ENCODE results near the gene PIK3AP1. TPM values are rescaled to one million over a fixed set of nuclear protein-coding genes. Genes with fewer than 3 reads are reported as not detected.
"Not testable (repeated sequence)": the region's sequence is repeated elsewhere in the genome, so short reads cannot be mapped to it uniquely, and the experiment has no call there.

PIK3AP1 gene
- total RNA-seq, 2 donors from 2014 or later, result 3.8 to 15.6 TPM

GRCh38 chr10:96683065-96683464, 37.2 kb downstream of the PIK3AP1 start:
- Histone ChIP-seq H3K27ac (no peak overlapping the region), H3K36me3 (no peaks in the 10 kb centered on the region), H3K4me3 (no peak overlapping the region), H3K27me3 (replicated peaks; ENCODE audit: insufficient read depth) (no peaks in the 10 kb centered on the region), H3K9me3 (no peaks in the 10 kb centered on the region), H3K4me1 (replicated peaks) (no peaks in the 10 kb centered on the region)
- intact Hi-C loops (cut with DNase I), result no loop called here
- WGBS, result 55% methylated on average over 2 of the region's 2 CpGs
- TF ChIP-seq POLR2A (IDR thresholded peaks at IDR 0.05), result no peak
- no peak for TF ChIP-seq POLR2AphosphoS5 (IDR thresholded peaks at IDR 0.05)
- TF ChIP-seq CTCF (IDR thresholded peaks at IDR 0.05), result no peak
- no peak for DNase-seq (ENCODE audit: low spot score)

- 72% methylated on average over 3 of the region's 3 CpGs for WGBS
Observed at GRCh38 chr10:96681524-96681923, 38.8 kb downstream of the PIK3AP1 start.

GRCh38 chr10:96680463-96680862, 39.9 kb downstream of the PIK3AP1 start:
- 91% methylated on average over 1 of the region's 1 CpG for WGBS
- H3K27ac ChIP-seq; H3K36me3 ChIP-seq; H3K9me3 ChIP-seq; intact Hi-C loops (cut with DNase I); H3K4me1 ChIP-seq (replicated peaks); H3K4me3 ChIP-seq; H3K27me3 ChIP-seq (replicated peaks; ENCODE audit: insufficient read depth); DNase-seq (ENCODE audit: low spot score): not testable (repeated sequence)

More at GRCh38 chr10:96681524-96681923, 38.8 kb downstream of the PIK3AP1 start:
- no peaks in the 10 kb centered on the region for H3K9me3 ChIP-seq
- H3K27ac ChIP-seq, result no peak overlapping the region
- H3K36me3 ChIP-seq, result no peaks in the 10 kb centered on the region
- TF ChIP-seq POLR2AphosphoS5 (IDR thresholded peaks at IDR 0.05) (no peak), POLR2A (IDR thresholded peaks at IDR 0.05) (no peak), CTCF (IDR thresholded peaks at IDR 0.05) (no peak)
- H3K4me1 ChIP-seq (replicated peaks), result no peaks in the 10 kb centered on the region
- intact Hi-C loops (cut with DNase I), result no loop called here
- H3K27me3 ChIP-seq (replicated peaks; ENCODE audit: insufficient read depth), result no peaks in the 10 kb centered on the region
- no peak overlapping the region for H3K4me3 ChIP-seq
- no peak for DNase-seq (ENCODE audit: low spot score)

GRCh38 chr10:96678725-96679124, 41.6 kb downstream of the PIK3AP1 start:
- no peaks in the 10 kb centered on the region for H3K36me3 ChIP-seq
- H3K4me1 ChIP-seq (replicated peaks), result no peaks in the 10 kb centered on the region
- no peak for DNase-seq (ENCODE audit: low spot score)
- H3K9me3 ChIP-seq, result no peaks in the 10 kb centered on the region
- no peak overlapping the region for H3K27ac ChIP-seq
- no peak for TF ChIP-seq POLR2AphosphoS5 (IDR thresholded peaks at IDR 0.05)
- no peak for TF ChIP-seq POLR2A (IDR thresholded peaks at IDR 0.05)
- TF ChIP-seq CTCF (IDR thresholded peaks at IDR 0.05), result no peak
- intact Hi-C loops (cut with DNase I), result no loop called here
- 100% methylated on average over 1 of the region's 1 CpG for WGBS
- H3K4me3 ChIP-seq, result no peak overlapping the region
- no peaks in the 10 kb centered on the region for H3K27me3 ChIP-seq (replicated peaks; ENCODE audit: insufficient read depth)

GRCh38 chr10:96676272-96677112, 43.8 kb downstream of the PIK3AP1 start:
- Histone ChIP-seq H3K27me3 (replicated peaks; ENCODE audit: insufficient read depth) (no peaks in the 10 kb centered on the region), H3K36me3 (no peaks in the 10 kb centered on the region), H3K4me1 (replicated peaks) (no peaks in the 10 kb centered on the region), H3K4me3 (no peak overlapping the region), H3K9me3 (no peaks in the 10 kb centered on the region), H3K27ac (no peak overlapping the region)
- no peak for DNase-seq (ENCODE audit: low spot score)
- intact Hi-C loops (cut with DNase I), result no loop called here
- 89% methylated on average over 10 of the region's 10 CpGs for WGBS
- no peak for TF ChIP-seq POLR2A (IDR thresholded peaks at IDR 0.05)

- DNase-seq (ENCODE audit: low spot score), result no peak
- Histone ChIP-seq H3K27me3 (replicated peaks; ENCODE audit: insufficient read depth) (no peaks in the 10 kb centered on the region), H3K9me3 (no peaks in the 10 kb centered on the region), H3K27ac (no peak overlapping the region), H3K4me1 (replicated peaks) (no peaks in the 10 kb centered on the region), H3K36me3 (no peaks in the 10 kb centered on the region), H3K4me3 (no peak overlapping the region)
- TF ChIP-seq CTCF (IDR thresholded peaks at IDR 0.05) (no peak), POLR2A (IDR thresholded peaks at IDR 0.05) (no peak), POLR2AphosphoS5 (IDR thresholded peaks at IDR 0.05) (no peak)
- intact Hi-C loops (cut with DNase I), result no loop called here
- 60% methylated on average over 3 of the region's 3 CpGs for WGBS
Observed at GRCh38 chr10:96675846-96676245, 44.5 kb downstream of the PIK3AP1 start.

Data from prostate gland (tissue), 2 donors.